ENCODE data around the gene SBNO2. TPM values are rescaled to one million over a fixed set of nuclear protein-coding genes. Genes with fewer than 3 reads are reported as not detected.
A peak's percentile ranks its signal among the peaks of the same experiment; 100 is the strongest.

Gene SBNO2
- total RNA-seq, 4 donors from 2014 or later: 26.4 to 71.0 (median 57.8) TPM

GRCh38 chr19:1150333-1151036 lies 23.6 kb downstream of the SBNO2 start:
- no peak for TF ChIP-seq POLR2A (IDR thresholded peaks at IDR 0.05)
- TF ChIP-seq, protein P1, sequence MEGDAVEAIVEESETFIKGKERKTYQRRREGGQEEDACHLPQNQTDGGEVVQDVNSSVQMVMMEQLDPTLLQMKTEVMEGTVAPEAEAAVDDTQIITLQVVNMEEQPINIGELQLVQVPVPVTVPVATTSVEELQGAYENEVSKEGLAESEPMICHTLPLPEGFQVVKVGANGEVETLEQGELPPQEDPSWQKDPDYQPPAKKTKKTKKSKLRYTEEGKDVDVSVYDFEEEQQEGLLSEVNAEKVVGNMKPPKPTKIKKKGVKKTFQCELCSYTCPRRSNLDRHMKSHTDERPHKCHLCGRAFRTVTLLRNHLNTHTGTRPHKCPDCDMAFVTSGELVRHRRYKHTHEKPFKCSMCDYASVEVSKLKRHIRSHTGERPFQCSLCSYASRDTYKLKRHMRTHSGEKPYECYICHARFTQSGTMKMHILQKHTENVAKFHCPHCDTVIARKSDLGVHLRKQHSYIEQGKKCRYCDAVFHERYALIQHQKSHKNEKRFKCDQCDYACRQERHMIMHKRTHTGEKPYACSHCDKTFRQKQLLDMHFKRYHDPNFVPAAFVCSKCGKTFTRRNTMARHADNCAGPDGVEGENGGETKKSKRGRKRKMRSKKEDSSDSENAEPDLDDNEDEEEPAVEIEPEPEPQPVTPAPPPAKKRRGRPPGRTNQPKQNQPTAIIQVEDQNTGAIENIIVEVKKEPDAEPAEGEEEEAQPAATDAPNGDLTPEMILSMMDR (IDR thresholded peaks at IDR 0.05): no peak
- Histone ChIP-seq H3K27ac (peak overlapping the region in 1 of 4 donors; percentile 39), H3K36me3 (peaks cover 0 to 73% (median 0%) of the 10 kb centered on the region in 3 donors), H3K9me3 (no peaks in the 10 kb centered on the region), H3K27me3 (no peaks in the 10 kb centered on the region), H3K4me3 (no peak overlapping the region), H3K4me1 (peaks cover 0 to 16% (median 4%) of the 10 kb centered on the region in 4 donors)
- DNase-seq: no peak

GRCh38 chr19:1149259-1150045 lies 24.6 kb downstream of the SBNO2 start:
- no peak overlapping the region for H3K27ac ChIP-seq
- H3K36me3 ChIP-seq: peaks cover 0 to 76% (median 0%) of the 10 kb centered on the region in 3 donors
- H3K4me1 ChIP-seq: peaks cover 0 to 5% (median under 1%) of the 10 kb centered on the region in 4 donors
- no peak for DNase-seq
- H3K9me3 ChIP-seq: no peaks in the 10 kb centered on the region
- no peaks in the 10 kb centered on the region for H3K27me3 ChIP-seq
- TF ChIP-seq, protein P1 (IDR thresholded peaks at IDR 0.05): no peak
- no peak for TF ChIP-seq POLR2A (IDR thresholded peaks at IDR 0.05)
- H3K4me3 ChIP-seq: no peak overlapping the region

- no peak for TF ChIP-seq POLR2A (IDR thresholded peaks at IDR 0.05)
- TF ChIP-seq, protein P1 (IDR thresholded peaks at IDR 0.05): no peak
Measured at GRCh38 chr19:1147934-1148549, 26.0 kb downstream of the SBNO2 start.

DNA sequence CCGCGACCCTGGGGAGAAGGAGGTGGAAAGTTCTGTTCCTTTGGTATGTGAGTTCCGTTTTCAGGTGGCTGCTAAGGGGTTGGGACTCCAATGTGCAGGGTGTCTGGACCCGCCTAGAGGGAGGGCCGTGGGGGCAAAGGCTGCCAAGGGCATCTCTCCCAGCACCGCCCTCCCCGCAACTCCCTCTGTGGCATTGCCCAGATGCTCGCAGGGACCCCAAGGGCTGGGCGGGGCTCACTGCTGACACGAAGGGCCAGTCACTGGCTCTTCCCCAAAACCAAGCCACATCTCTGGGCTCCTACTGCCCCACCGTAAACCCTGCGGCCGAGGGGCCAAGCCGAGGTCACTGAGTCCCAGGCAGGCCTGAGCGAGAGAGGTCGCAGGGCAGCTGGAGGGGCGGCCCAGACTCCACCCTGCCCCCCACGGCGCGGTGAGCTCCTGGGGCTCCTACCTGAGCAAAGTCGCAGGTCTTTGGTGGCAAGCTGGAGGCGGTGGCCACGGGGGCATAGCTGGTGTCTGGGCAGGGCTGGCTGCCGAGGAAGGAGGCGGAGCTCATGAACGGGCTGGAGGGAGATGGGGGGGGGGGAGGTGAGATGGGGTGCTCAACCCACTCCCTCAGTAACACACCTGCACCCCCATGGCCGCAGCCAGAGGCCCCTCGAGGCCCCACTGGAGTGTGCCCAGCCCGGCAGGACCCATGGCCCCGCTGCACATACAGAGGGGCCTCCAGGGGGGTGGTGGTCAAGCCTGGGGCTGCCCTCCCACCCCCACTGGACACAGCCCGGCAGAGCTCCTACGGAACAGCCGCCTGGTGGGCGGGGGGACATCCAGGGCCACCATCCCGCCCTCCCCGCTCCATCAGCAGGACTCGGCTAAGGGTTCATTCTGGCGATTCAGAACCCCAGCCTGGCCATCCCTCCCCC lies 26.9 kb downstream of the SBNO2 start:
- Histone ChIP-seq H3K27ac (no peak overlapping the region), H3K4me3 (no peak overlapping the region), H3K27me3 (no peaks in the 10 kb centered on the region), H3K36me3 (peaks cover 0 to 77% (median 0%) of the 10 kb centered on the region in 3 donors), H3K9me3 (no peaks in the 10 kb centered on the region), H3K4me1 (no peaks in the 10 kb centered on the region)
- no peak for DNase-seq
- no peak for TF ChIP-seq POLR2A (IDR thresholded peaks at IDR 0.05)
- TF ChIP-seq, protein P1 (IDR thresholded peaks at IDR 0.05): no peak

More at GRCh38 chr19:1147934-1148549, 26.0 kb downstream of the SBNO2 start:
- no peaks in the 10 kb centered on the region for H3K9me3 ChIP-seq
- DNase-seq: no peak
- H3K27ac ChIP-seq: no peak overlapping the region
- peaks cover 0 to 78% (median 0%) of the 10 kb centered on the region in 3 donors for H3K36me3 ChIP-seq
- H3K27me3 ChIP-seq: no peaks in the 10 kb centered on the region
- H3K4me1 ChIP-seq: no peaks in the 10 kb centered on the region
- H3K4me3 ChIP-seq: no peak overlapping the region

DNA sequence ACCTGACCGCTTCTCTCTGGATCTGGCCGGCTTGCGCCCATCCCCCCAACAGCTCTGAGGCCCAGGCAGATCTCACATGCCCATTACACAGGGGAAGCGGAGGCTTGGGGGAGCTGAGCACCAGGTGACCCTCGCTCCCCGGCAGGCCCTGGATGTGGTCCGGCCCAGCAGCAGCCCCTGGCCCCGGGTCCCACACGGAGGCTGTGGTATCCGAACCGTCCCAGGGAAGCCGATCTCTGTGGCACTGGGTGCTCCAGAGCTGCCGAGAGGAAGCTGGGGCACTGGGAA lies 27.7 kb downstream of the SBNO2 start:
- Histone ChIP-seq H3K27ac (no peak overlapping the region), H3K36me3 (peaks cover 0 to 70% (median 0%) of the 10 kb centered on the region in 3 donors), H3K4me1 (no peaks in the 10 kb centered on the region), H3K27me3 (no peaks in the 10 kb centered on the region), H3K9me3 (no peaks in the 10 kb centered on the region), H3K4me3 (no peak overlapping the region)
- no peak for DNase-seq
- TF ChIP-seq POLR2A (IDR thresholded peaks at IDR 0.05): no peak
- TF ChIP-seq, protein P1 (IDR thresholded peaks at IDR 0.05): no peak

All from Peyer's patch (tissue), 4 donors.